ENCODE data around the gene FAM222B.

DNA sequence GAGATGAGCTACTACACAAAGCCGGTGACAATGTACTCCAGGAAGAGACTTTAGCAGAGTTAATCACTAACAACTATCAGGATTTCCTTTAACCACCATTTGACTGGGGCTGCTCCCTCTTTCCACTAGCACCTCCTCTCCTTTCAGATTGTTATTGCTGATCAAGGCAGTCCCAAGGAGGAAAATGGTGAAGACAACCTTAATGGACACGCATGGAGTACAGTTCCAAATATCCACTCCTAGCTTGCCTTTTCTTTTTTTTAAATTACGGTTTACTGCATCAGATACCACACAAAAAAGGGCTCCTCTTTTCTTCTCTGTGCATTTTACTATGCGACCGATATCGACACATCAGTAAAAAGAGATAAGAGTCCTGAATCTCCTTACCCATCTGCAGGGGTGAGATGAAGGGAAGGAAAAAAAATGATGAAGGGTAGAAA, 30.9 kb downstream of the FAM222B start:
- no peak for TF ChIP-seq ZNF138 (tag by site-specific recombination; IDR thresholded peaks at IDR 0.05; ENCODE audit: borderline replicate concordance)
- no peak for TF ChIP-seq BCL11A (tag by site-specific recombination; IDR thresholded peaks at IDR 0.05; ENCODE audit: low read depth)
- no peak for TF ChIP-seq ZNF10 (tag by site-specific recombination; IDR thresholded peaks at IDR 0.05)
- TF ChIP-seq REPIN1 (tag by site-specific recombination; IDR thresholded peaks at IDR 0.05; ENCODE audit: low read depth): no peak
- TF ChIP-seq YY1 (tag by site-specific recombination; IDR thresholded peaks at IDR 0.05): no peak
- TF ChIP-seq, protein P1, sequence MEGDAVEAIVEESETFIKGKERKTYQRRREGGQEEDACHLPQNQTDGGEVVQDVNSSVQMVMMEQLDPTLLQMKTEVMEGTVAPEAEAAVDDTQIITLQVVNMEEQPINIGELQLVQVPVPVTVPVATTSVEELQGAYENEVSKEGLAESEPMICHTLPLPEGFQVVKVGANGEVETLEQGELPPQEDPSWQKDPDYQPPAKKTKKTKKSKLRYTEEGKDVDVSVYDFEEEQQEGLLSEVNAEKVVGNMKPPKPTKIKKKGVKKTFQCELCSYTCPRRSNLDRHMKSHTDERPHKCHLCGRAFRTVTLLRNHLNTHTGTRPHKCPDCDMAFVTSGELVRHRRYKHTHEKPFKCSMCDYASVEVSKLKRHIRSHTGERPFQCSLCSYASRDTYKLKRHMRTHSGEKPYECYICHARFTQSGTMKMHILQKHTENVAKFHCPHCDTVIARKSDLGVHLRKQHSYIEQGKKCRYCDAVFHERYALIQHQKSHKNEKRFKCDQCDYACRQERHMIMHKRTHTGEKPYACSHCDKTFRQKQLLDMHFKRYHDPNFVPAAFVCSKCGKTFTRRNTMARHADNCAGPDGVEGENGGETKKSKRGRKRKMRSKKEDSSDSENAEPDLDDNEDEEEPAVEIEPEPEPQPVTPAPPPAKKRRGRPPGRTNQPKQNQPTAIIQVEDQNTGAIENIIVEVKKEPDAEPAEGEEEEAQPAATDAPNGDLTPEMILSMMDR (tag by site-specific recombination; IDR thresholded peaks at IDR 0.05): no peak
- TF ChIP-seq ZNF658 (tag by site-specific recombination; IDR thresholded peaks at IDR 0.05): no peak
- TF ChIP-seq, protein P2, sequence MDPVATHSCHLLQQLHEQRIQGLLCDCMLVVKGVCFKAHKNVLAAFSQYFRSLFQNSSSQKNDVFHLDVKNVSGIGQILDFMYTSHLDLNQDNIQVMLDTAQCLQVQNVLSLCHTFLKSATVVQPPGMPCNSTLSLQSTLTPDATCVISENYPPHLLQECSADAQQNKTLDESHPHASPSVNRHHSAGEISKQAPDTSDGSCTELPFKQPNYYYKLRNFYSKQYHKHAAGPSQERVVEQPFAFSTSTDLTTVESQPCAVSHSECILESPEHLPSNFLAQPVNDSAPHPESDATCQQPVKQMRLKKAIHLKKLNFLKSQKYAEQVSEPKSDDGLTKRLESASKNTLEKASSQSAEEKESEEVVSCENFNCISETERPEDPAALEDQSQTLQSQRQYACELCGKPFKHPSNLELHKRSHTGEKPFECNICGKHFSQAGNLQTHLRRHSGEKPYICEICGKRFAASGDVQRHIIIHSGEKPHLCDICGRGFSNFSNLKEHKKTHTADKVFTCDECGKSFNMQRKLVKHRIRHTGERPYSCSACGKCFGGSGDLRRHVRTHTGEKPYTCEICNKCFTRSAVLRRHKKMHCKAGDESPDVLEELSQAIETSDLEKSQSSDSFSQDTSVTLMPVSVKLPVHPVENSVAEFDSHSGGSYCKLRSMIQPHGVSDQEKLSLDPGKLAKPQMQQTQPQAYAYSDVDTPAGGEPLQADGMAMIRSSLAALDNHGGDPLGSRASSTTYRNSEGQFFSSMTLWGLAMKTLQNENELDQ (tag by site-specific recombination; IDR thresholded peaks at IDR 0.05; ENCODE audit: low read depth): no peak
- TF ChIP-seq ZBTB1 (tag by site-specific recombination; IDR thresholded peaks at IDR 0.05): no peak
- TF ChIP-seq ZNF248 (tag by site-specific recombination; IDR thresholded peaks at IDR 0.05): no peak
- no peak for TF ChIP-seq ZNF202 (tag by site-specific recombination; IDR thresholded peaks at IDR 0.05; ENCODE audit: borderline replicate concordance)

Data from HEK293 (cell line).